Endothelial cell (in vitro differentiated cells): ENCODE results near the gene ACBD6. TPM values are rescaled to one million over a fixed set of nuclear protein-coding genes. Genes with fewer than 3 reads are reported as not detected.
A peak's percentile ranks its signal among the peaks of the same experiment; 100 is the strongest.

ENCODE experiments used
- DNase-seq: peaks from one replicate; pipeline ENCODE4 v3.0.0; 2021; ENCODE audit warnings: low spot score
- H3K27ac Mint-ChIP-seq: one replicate; pipeline ENCODE4 v1.8.0; 2021; ENCODE audit warnings: mixed read lengths, inconsistent platforms; ENCODE audit not compliant: unreplicated experiment
- H3K27me3 Mint-ChIP-seq: one replicate; pipeline ENCODE4 v1.8.0; 2021; ENCODE audit warnings: mild to moderate bottlenecking, moderate library complexity, mixed read lengths, inconsistent platforms; ENCODE audit not compliant: unreplicated experiment
- H3K36me3 Mint-ChIP-seq: one replicate; pipeline ENCODE4 v1.8.0; 2021; ENCODE audit warnings: mild to moderate bottlenecking, low read depth, mixed read lengths, inconsistent platforms; ENCODE audit not compliant: unreplicated experiment
- H3K4me1 Mint-ChIP-seq: one replicate; pipeline ENCODE4 v1.8.0; 2021; ENCODE audit warnings: mild to moderate bottlenecking, mixed read lengths, inconsistent platforms; ENCODE audit not compliant: unreplicated experiment
- H3K4me3 Mint-ChIP-seq: one replicate; pipeline ENCODE4 v1.8.0; 2021; ENCODE audit warnings: mild to moderate bottlenecking, mixed read lengths, inconsistent platforms; ENCODE audit not compliant: unreplicated experiment
- H3K9me3 Mint-ChIP-seq: one replicate; pipeline ENCODE4 v1.8.0; 2021; ENCODE audit warnings: mixed read lengths, inconsistent platforms; ENCODE audit not compliant: unreplicated experiment
- CTCF ChIP-seq: fragments of 200-600 bp; sonication (generic); IDR thresholded peaks from one replicate; pipeline ENCODE4 v1.5.0; 2021; ENCODE audit warnings: antibody characterized with exemption; ENCODE audit not compliant: unreplicated experiment
- total RNA-seq: library from RNA; stranded (reverse); fragmentation: NEBNext Ultra II Directional; extraction: Animal tissue kit (Norgen Biotek cat#: 25700); gene quantifications from one replicate; pipeline ENCODE4 v1.2.1, GENCODE V29; 2021; ENCODE audit not compliant: unreplicated experiment

The ACBD6 gene
- total RNA-seq, 1 donor from 2014 or later, result 46.5 TPM

- H3K4me3 Mint-ChIP-seq, result no peak overlapping the region
- no peaks in the 10 kb centered on the region for H3K4me1 Mint-ChIP-seq
- no peaks in the 10 kb centered on the region for H3K27me3 Mint-ChIP-seq
- no peak overlapping the region for H3K27ac Mint-ChIP-seq
- no peaks in the 10 kb centered on the region for H3K36me3 Mint-ChIP-seq
- no peak for TF ChIP-seq CTCF
- no peaks in the 10 kb centered on the region for H3K9me3 Mint-ChIP-seq
- no peak for DNase-seq
Observed at GRCh38 chr1:180309338-180309737, 193.0 kb downstream of the ACBD6 start.

- no peak overlapping the region for H3K27ac Mint-ChIP-seq
Observed at GRCh38 chr1:180301135-180301742, 201.1 kb downstream of the ACBD6 start.

GRCh38 chr1:180299479-180300221 is 202.7 kb downstream of the ACBD6 start:
- DNase-seq, result no peak
- Mint-ChIP-seq H3K27ac (no peak overlapping the region), H3K27me3 (peaks cover 1% of the 10 kb centered on the region), H3K4me1 (no peaks in the 10 kb centered on the region), H3K9me3 (no peaks in the 10 kb centered on the region), H3K4me3 (no peak overlapping the region), H3K36me3 (no peaks in the 10 kb centered on the region)
- TF ChIP-seq CTCF, result no peak

More at GRCh38 chr1:180301135-180301742, 201.1 kb downstream of the ACBD6 start:
- H3K4me3 Mint-ChIP-seq, result no peak overlapping the region
- H3K36me3 Mint-ChIP-seq, result no peaks in the 10 kb centered on the region
- H3K9me3 Mint-ChIP-seq, result no peaks in the 10 kb centered on the region
- TF ChIP-seq CTCF, result no peak
- peaks cover 1% of the 10 kb centered on the region for H3K27me3 Mint-ChIP-seq
- no peaks in the 10 kb centered on the region for H3K4me1 Mint-ChIP-seq
- DNase-seq, result no peak

GRCh38 chr1:180295999-180296398 is 206.4 kb downstream of the ACBD6 start:
- Mint-ChIP-seq H3K36me3 (no peaks in the 10 kb centered on the region), H3K9me3 (no peaks in the 10 kb centered on the region), H3K4me1 (no peaks in the 10 kb centered on the region), H3K27ac (peak overlapping the region; percentile 38), H3K4me3 (no peak overlapping the region), H3K27me3 (peaks cover 1% of the 10 kb centered on the region)
- TF ChIP-seq CTCF, result no peak
- DNase-seq, result no peak

GRCh38 chr1:180294711-180295110 is 207.7 kb downstream of the ACBD6 start:
- Mint-ChIP-seq H3K4me1 (no peaks in the 10 kb centered on the region), H3K4me3 (no peak overlapping the region)
- TF ChIP-seq CTCF, result no peak

More at GRCh38 chr1:180294711-180295110, 207.7 kb downstream of the ACBD6 start:
- no peak for DNase-seq
- Mint-ChIP-seq H3K27me3 (no peaks in the 10 kb centered on the region), H3K27ac (no peak overlapping the region), H3K36me3 (no peaks in the 10 kb centered on the region), H3K9me3 (no peaks in the 10 kb centered on the region)
